ENCODE results near the gene OLFML2A.

The OLFML2A gene

GRCh38 chr9:124783830-124784229 lies 6.9 kb downstream of the OLFML2A start:
- no peak for TF ChIP-seq CTCF (conservative IDR thresholded peaks at IDR 0.05; ENCODE audit: low read length)
- DNase-seq (ENCODE audit: low read depth), result no peak
- H3K4me3 ChIP-seq (ENCODE audit: low read length), result no peak overlapping the region

- no peak for TF ChIP-seq CTCF (conservative IDR thresholded peaks at IDR 0.05; ENCODE audit: low read length)
- DNase-seq (ENCODE audit: low read depth), result peak; percentile 78
- H3K4me3 ChIP-seq (ENCODE audit: low read length), result no peak overlapping the region
These were observed 7.6 kb downstream of the OLFML2A start for GRCh38 chr9:124784509-124784908.

GRCh38 chr9:124786881-124787573 lies 10.1 kb downstream of the OLFML2A start:
- no peak overlapping the region for H3K4me3 ChIP-seq (ENCODE audit: low read length)
- TF ChIP-seq CTCF (conservative IDR thresholded peaks at IDR 0.05; ENCODE audit: low read length), result no peak
- no peak for DNase-seq (ENCODE audit: low read depth)

- DNase-seq (ENCODE audit: low read depth), result no peak
- TF ChIP-seq CTCF (conservative IDR thresholded peaks at IDR 0.05; ENCODE audit: low read length), result no peak
- H3K4me3 ChIP-seq (ENCODE audit: low read length), result no peak overlapping the region
These were observed 11.7 kb downstream of the OLFML2A start for GRCh38 chr9:124788542-124789217.

GRCh38 chr9:124789531-124789930 lies 12.6 kb downstream of the OLFML2A start:
- TF ChIP-seq CTCF (conservative IDR thresholded peaks at IDR 0.05; ENCODE audit: low read length), result no peak
- no peak overlapping the region for H3K4me3 ChIP-seq (ENCODE audit: low read length)
- DNase-seq (ENCODE audit: low read depth), result no peak

GRCh38 chr9:124790301-124790700 lies 13.4 kb downstream of the OLFML2A start:
- H3K4me3 ChIP-seq (ENCODE audit: low read length), result no peak overlapping the region
- no peak for DNase-seq (ENCODE audit: low read depth)
- TF ChIP-seq CTCF (conservative IDR thresholded peaks at IDR 0.05; ENCODE audit: low read length), result no peak
